K562 (cell line): ENCODE results near the gene LMF2. TPM values are rescaled to one million over a fixed set of nuclear protein-coding genes. Genes with fewer than 3 reads are reported as not detected.
A peak's percentile ranks its signal among the peaks of the same experiment; 100 is the strongest.

Experiments used
- ATAC-seq: fragments of 200-7000 bp; cut with Tn5 transposase; 3 replicates; pipeline ENCODE4 v1.9.1; 2020; ENCODE audit warnings: moderate library complexity
- BruUV-seq: library from RNA; stranded (reverse); fragments of 400-500 nt; replicated peaks from 2 replicates; lab custom pipeline; 2021; lab: Mats Ljungman, UMichigan
- CTCF ChIA-PET: fragments of 300-600 bp; formaldehyde crosslinking; extraction: SDS; loops from one replicate; lab custom pipeline; 2021; ENCODE audit warnings: low intra/inter-chr PET ratio; lab: Yijun Ruan, JAX
- POLR2A ChIA-PET: fragments of 300-600, 350-650 bp; sonication (Branson Sonifier 250); formaldehyde crosslinking; extraction: SDS; loops from one replicate; lab custom pipeline; 2021; ENCODE audit warnings: antibody characterized with exemption, inconsistent platforms; lab: Yijun Ruan, JAX
- DNase-seq, 4 experiments: peaks; one replicate each; pipeline versions ENCODE4 v3.0.0 to v3.0.0-alpha.2; 2011 to 2018; ENCODE audit warnings: low spot score in 3 of 4, mixed read lengths in 3 of 4; ENCODE audit errors: extremely low read depth in 1 of 4
- FAIRE-seq: peaks from 2 replicates; lab custom pipeline; 2011; peaks lifted over from hg19 to GRCh38; lab: Jason Lieb, UNC
- H2AFZ ChIP-seq: 2 replicates; pipeline ENCODE4 v1.6.0; 2011; ENCODE audit warnings: low read depth, low read length, control low read depth, inconsistent platforms
- H3K27ac ChIP-seq: fragments of 200-600 bp; 3 replicates; pipeline ENCODE4 v1.8.0; 2011; ENCODE audit warnings: low read depth, mild to moderate bottlenecking, control low read depth, inconsistent platforms, low read length, moderate library complexity, mixed read lengths; ENCODE audit errors: extremely low read depth
- H3K27me3 ChIP-seq, 2 experiments: fragments of 300-600 bp in 1 of 2; 2 replicates in 1 of 2; 3 replicates in 1 of 2; pipeline versions ENCODE4 v1.6.0 to v1.8.0; 2011; ENCODE audit warnings: inconsistent platforms in 2 of 2, low read length in 2 of 2, mild to moderate bottlenecking in 1 of 2, mixed read lengths in 1 of 2, moderate library complexity in 1 of 2; ENCODE audit not compliant: control insufficient read depth in 2 of 2, insufficient read depth in 2 of 2
- H3K36me3 ChIP-seq: fragments of 300-600 bp; 3 replicates; pipeline ENCODE4 v1.8.0; 2011; ENCODE audit warnings: mild to moderate bottlenecking, low read length, inconsistent platforms; ENCODE audit not compliant: control insufficient read depth, insufficient read depth
- H3K4me1 ChIP-seq, 2 experiments: fragments of 200-600 bp in 1 of 2; replicated peaks in 1 of 2; 2 replicates in 1 of 2; 3 replicates in 1 of 2; pipeline versions ENCODE4 v1.5.1 to v1.8.0; 2011; ENCODE audit warnings: inconsistent platforms in 2 of 2, low read length in 2 of 2, mild to moderate bottlenecking in 1 of 2, mixed read lengths in 1 of 2, moderate library complexity in 1 of 2; ENCODE audit not compliant: control insufficient read depth in 2 of 2, insufficient read depth in 2 of 2
- H3K4me2 ChIP-seq: 2 replicates; pipeline ENCODE4 v1.6.1; 2011; ENCODE audit warnings: low read length, control low read depth, inconsistent platforms, mixed read lengths; ENCODE audit not compliant: insufficient read depth
- H3K4me3 ChIP-seq: fragments of 200-600 bp; sonication (generic), shearing (Covaris generic); 2 replicates; pipeline ENCODE4 v1.5.1; 2016; ENCODE audit warnings: control low read depth, inconsistent platforms
- H3K79me2 ChIP-seq: fragments of 200-600 bp; 3 replicates; pipeline ENCODE4 v1.8.0; 2011; ENCODE audit warnings: low read length, inconsistent platforms; ENCODE audit not compliant: control insufficient read depth, insufficient read depth
- H3K9ac ChIP-seq, 2 experiments: 2 replicates each; pipeline versions ENCODE4 v1.6.0 to v1.6.1; 2011; ENCODE audit warnings: low read depth in 2 of 2, low read length in 2 of 2, control low read depth in 1 of 2, inconsistent platforms in 1 of 2, mild to moderate bottlenecking in 1 of 2, mixed read lengths in 1 of 2; ENCODE audit not compliant: insufficient read depth in 1 of 2
- H3K9me1 ChIP-seq: one replicate; pipeline ENCODE4 v1.6.0; 2011; ENCODE audit warnings: inconsistent platforms, mild to moderate bottlenecking, low read length, moderate library complexity; ENCODE audit not compliant: control insufficient read depth, insufficient read depth
- H3K9me3 ChIP-seq: replicated peaks from 2 replicates; pipeline ENCODE4 v1.5.1; 2011; ENCODE audit warnings: low read depth, low read length, inconsistent platforms; ENCODE audit not compliant: control insufficient read depth, insufficient read depth
- H4K20me1 ChIP-seq: replicated peaks from 2 replicates; pipeline ENCODE4 v1.6.1; 2011; ENCODE audit warnings: low read length, inconsistent platforms, mixed read lengths; ENCODE audit not compliant: control insufficient read depth, insufficient read depth
- NBN ChIP-seq: fragments of 450-650 bp; IDR thresholded peaks from 2 replicates; pipeline ENCODE4 v1.6.1; 2016; ENCODE audit warnings: low read depth, mild to moderate bottlenecking
- WGBS: fragments of 100-300 bp; shearing (Covaris generic); methylation state at CpG from one replicate; pipeline ENCODE4 v1.1.6; 2016; ENCODE audit warnings: low coverage, mixed read lengths; ENCODE audit not compliant: insufficient coverage; ENCODE audit errors: missing lambda C conversion rate; 5-methylcytosine and 5-hydroxymethylcytosine counted together
- in situ Hi-C: fragments of 300-500 bp; cut with MboI; formaldehyde crosslinking; loops from 4 replicates; pipeline ENCODE4 v1.15.0; 2018; ENCODE audit warnings: inconsistent platforms, mixed read lengths
- intact Hi-C: fragments of 100-400 bp; cut with micrococcal nuclease; formaldehyde crosslinking; loops from 2 replicates; pipeline ENCODE4 v1.14.2; 2022
- polyA plus RNA-seq, 8 experiments: library from polyadenylated mRNA; depleted of rRNA in 4 of 8; stranded (reverse) in 5 of 8; unstranded in 3 of 8; fragments of >200 nt; fragmentation: Nextera tagmentation in 2 of 8; fragmentation: Illumina TruSeq in 1 of 8; extraction: Ambion mirVana in 2 of 8; extraction: Trizol in 1 of 8; gene quantifications; 2 replicates each; pipeline versions ENCODE4 v1.2.1 to v1.2.3, GENCODE V29; 2011 to 2014; ENCODE audit warnings: inconsistent platforms in 1 of 8, missing spikeins in 1 of 8
- total RNA-seq, 7 experiments: library from RNA; depleted of rRNA in 6 of 7; stranded (reverse); fragments of >200 nt in 6 of 7; fragmentation: Illumina TruSeq in 2 of 7; extraction: Trizol in 2 of 7; gene quantifications; 2 replicates each; pipeline versions ENCODE4 v1.2.1 to v1.2.3, GENCODE V29; 2011 to 2021; ENCODE audit warnings: low replicate concordance in 1 of 7
- TF ChIP-seq, protein P1 (sequence below): sonication (generic); formaldehyde crosslinking; IDR thresholded peaks from 2 replicates; pipeline ENCODE4 v1.8.1; 2023; ENCODE audit warnings: mild to moderate bottlenecking, missing genetic modification reagents

Gene LMF2
- total and polyA plus RNA-seq, 9 of the 15 experiments (the other 6 are each of a cell fraction or from before 2014, with no cell fraction given) = 0.08 to 37.1 (median 7.6) TPM

DNA sequence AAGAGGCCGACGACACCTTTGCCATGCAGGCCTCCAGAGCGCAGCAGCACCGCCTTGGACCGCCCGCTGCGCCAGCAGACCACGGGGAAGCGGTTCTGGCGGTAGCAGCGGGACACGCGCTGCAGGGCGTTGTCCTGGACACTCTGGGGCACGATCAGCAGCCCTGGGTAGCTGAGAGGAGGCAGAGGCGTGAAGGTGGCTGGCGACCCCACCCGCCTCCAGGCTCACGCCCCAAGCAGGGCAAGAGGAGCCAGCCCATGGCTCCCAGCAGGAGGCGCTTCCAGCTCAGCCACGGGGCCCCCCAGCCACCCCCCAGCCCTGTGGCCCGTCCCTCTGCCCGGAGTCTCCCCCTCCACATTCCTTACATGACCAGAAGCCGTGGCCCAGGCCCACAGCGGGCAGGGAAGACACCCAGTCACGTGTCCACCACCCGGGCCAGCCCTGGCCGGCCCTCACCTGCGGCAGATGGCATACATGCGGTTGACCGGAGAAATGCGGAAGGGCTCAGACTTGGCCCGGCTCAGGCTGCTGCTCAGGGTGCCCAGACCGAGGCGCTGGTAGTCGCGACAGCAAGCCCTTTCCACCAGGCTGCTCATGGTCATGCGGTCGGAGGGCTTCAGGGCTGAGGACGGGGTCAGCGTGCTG lies 47.9 kb downstream of the LMF2 start:
- H3K9ac ChIP-seq = no peak overlapping the region
- no peak overlapping the region for H3K4me2 ChIP-seq
- H2AFZ ChIP-seq = no peak overlapping the region
- no peaks in the 10 kb centered on the region for H3K27me3 ChIP-seq
- ATAC-seq (no peak), FAIRE-seq (no peak), DNase-seq (no peak)
- ChIA-PET POLR2A (interaction anchor here (0.6 to 0.7 kb wide), 2 partner anchors 10 to 25 kb away, joined by 3 read pairs; no protein-coding TSS in a partner anchor), CTCF (no interaction called here)
- in situ Hi-C loops = no loop called here
- no peak overlapping the region for H3K27ac ChIP-seq
- no peaks in the 10 kb centered on the region for H3K9me1 ChIP-seq
- H3K79me2 ChIP-seq = no peaks in the 10 kb centered on the region
- H3K4me3 ChIP-seq = no peak overlapping the region
- no peaks in the 10 kb centered on the region for H3K9me3 ChIP-seq
- peaks cover 0 to 4% of the 10 kb centered on the region in 2 experiments; a peak in 1 of 5 replicates for H3K4me1 ChIP-seq
- intact Hi-C loops = no loop called here
- H3K36me3 ChIP-seq = peaks cover 56% of the 10 kb centered on the region; the same call in 1 of the 3 replicates
- no peaks in the 10 kb centered on the region for H4K20me1 ChIP-seq
- TF ChIP-seq, protein P1, sequence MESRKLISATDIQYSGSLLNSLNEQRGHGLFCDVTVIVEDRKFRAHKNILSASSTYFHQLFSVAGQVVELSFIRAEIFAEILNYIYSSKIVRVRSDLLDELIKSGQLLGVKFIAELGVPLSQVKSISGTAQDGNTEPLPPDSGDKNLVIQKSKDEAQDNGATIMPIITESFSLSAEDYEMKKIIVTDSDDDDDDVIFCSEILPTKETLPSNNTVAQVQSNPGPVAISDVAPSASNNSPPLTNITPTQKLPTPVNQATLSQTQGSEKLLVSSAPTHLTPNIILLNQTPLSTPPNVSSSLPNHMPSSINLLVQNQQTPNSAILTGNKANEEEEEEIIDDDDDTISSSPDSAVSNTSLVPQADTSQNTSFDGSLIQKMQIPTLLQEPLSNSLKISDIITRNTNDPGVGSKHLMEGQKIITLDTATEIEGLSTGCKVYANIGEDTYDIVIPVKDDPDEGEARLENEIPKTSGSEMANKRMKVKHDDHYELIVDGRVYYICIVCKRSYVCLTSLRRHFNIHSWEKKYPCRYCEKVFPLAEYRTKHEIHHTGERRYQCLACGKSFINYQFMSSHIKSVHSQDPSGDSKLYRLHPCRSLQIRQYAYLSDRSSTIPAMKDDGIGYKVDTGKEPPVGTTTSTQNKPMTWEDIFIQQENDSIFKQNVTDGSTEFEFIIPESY = peak; percentile 95
- TF ChIP-seq NBN = no peak
- 97% methylated on average over 5 of the region's 41 CpGs for WGBS
- TSS peak; percentile 36 for BruUV-seq
